ENCODE results near the gene SIL1.
"Not testable (repeated sequence)": the region's sequence is repeated elsewhere in the genome, so short reads cannot be mapped to it uniquely, and the experiment has no call there.

SIL1 gene

GRCh38 chr5:139174382-139174781 lies 23.8 kb downstream of the SIL1 start:
- not testable (repeated sequence) for FAIRE-seq

GRCh38 chr5:139171779-139172404 lies 26.3 kb downstream of the SIL1 start:
- no peak for FAIRE-seq

- no peak for FAIRE-seq
Observed at GRCh38 chr5:139167952-139168720, 30.0 kb downstream of the SIL1 start.

GRCh38 chr5:139167533-139167932 lies 30.6 kb downstream of the SIL1 start:
- no peak for FAIRE-seq

- FAIRE-seq: no peak
Observed at GRCh38 chr5:139167063-139167462, 31.1 kb downstream of the SIL1 start.

- not testable (repeated sequence) for FAIRE-seq
Observed at GRCh38 chr5:139164897-139165296, 33.3 kb downstream of the SIL1 start.

- no peak for FAIRE-seq
Observed at GRCh38 chr5:139164020-139164419, 34.1 kb downstream of the SIL1 start.

- no peak for FAIRE-seq
Observed at GRCh38 chr5:139162448-139162847, 35.7 kb downstream of the SIL1 start.

GRCh38 chr5:139158791-139159190 lies 39.4 kb downstream of the SIL1 start:
- FAIRE-seq: no peak

GRCh38 chr5:139157556-139157955 lies 40.6 kb downstream of the SIL1 start:
- no peak for FAIRE-seq

GRCh38 chr5:139156814-139157213 lies 41.4 kb downstream of the SIL1 start:
- FAIRE-seq: no peak

- FAIRE-seq: no peak
Observed at GRCh38 chr5:139155333-139155732, 42.8 kb downstream of the SIL1 start.

- FAIRE-seq: no peak
Observed at GRCh38 chr5:139151902-139152301, 46.3 kb downstream of the SIL1 start.

- FAIRE-seq: no peak
Observed at GRCh38 chr5:139150367-139150999, 47.7 kb downstream of the SIL1 start.

GRCh38 chr5:139149477-139150199 lies 48.5 kb downstream of the SIL1 start:
- FAIRE-seq: no peak

GRCh38 chr5:139148986-139149385 lies 49.2 kb downstream of the SIL1 start:
- FAIRE-seq: no peak

- no peak for FAIRE-seq
Observed at GRCh38 chr5:139148306-139148705, 49.9 kb downstream of the SIL1 start.

- no peak for FAIRE-seq
Observed at GRCh38 chr5:139147483-139148087, 50.6 kb downstream of the SIL1 start.

- FAIRE-seq: no peak
Observed at GRCh38 chr5:139146809-139147482, 51.2 kb downstream of the SIL1 start.

- FAIRE-seq: no peak
Observed at GRCh38 chr5:139141446-139142204, 56.5 kb downstream of the SIL1 start.

GRCh38 chr5:139140591-139141071 lies 57.5 kb downstream of the SIL1 start:
- no peak for FAIRE-seq
